SK-N-SH (cell line): Measurements from ENCODE around the gene IPO11. TPM values are rescaled to one million over a fixed set of nuclear protein-coding genes. Genes with fewer than 3 reads are reported as not detected.
A peak's percentile ranks its signal among the peaks of the same experiment; 100 is the strongest.

ENCODE experiments used
- CTCF ChIA-PET: fragments of 300-600, 350-600 bp; formaldehyde crosslinking; extraction: SDS; loops from one replicate; lab custom pipeline; 2021; lab: Yijun Ruan, JAX
- POLR2A ChIA-PET: fragments of 350-600 bp; sonication (Branson Sonifier 250); formaldehyde crosslinking; extraction: SDS; loops from one replicate; lab custom pipeline; 2020; ENCODE audit warnings: antibody characterized with exemption, inconsistent platforms; lab: Yijun Ruan, JAX
- DNase-seq: peaks from one replicate; pipeline ENCODE4 v3.0.0; 2012
- H2AFZ ChIP-seq: fragments of 200-600 bp; sonication (generic); 2 replicates; pipeline ENCODE4 v1.8.1; 2016; ENCODE audit warnings: antibody characterized with exemption, mild to moderate bottlenecking, low read depth
- H3F3A ChIP-seq: fragments of 200-600 bp; sonication (generic); replicated peaks from 2 replicates; pipeline ENCODE3; 2016; ENCODE audit warnings: antibody characterized with exemption, mild to moderate bottlenecking; ENCODE audit not compliant: insufficient read depth
- H3K27ac ChIP-seq, 2 experiments: fragments of 200-500 bp in 1 of 2; fragments of 200-600 bp in 1 of 2; sonication (Bioruptor generic) in 1 of 2; sonication (generic), shearing (Covaris generic) in 1 of 2; 2 replicates each; pipeline versions ENCODE4 v1.5.1 to v1.6.1; 2014 to 2016; ENCODE audit warnings: low read depth in 2 of 2, inconsistent platforms in 1 of 2, low read length in 1 of 2, mild to moderate bottlenecking in 1 of 2, mixed read lengths in 1 of 2
- H3K27me3 ChIP-seq: fragments of 200-600 bp; sonication (generic), shearing (Covaris generic); 2 replicates; pipeline ENCODE4 v1.6.1; 2016; ENCODE audit warnings: mixed run types; ENCODE audit not compliant: insufficient read depth
- H3K36me3 ChIP-seq, 2 experiments: fragments of 200-500 bp in 1 of 2; fragments of 200-600 bp in 1 of 2; sonication (Bioruptor generic) in 1 of 2; sonication (generic) in 1 of 2; replicated peaks in 1 of 2; 2 replicates each; pipeline versions ENCODE3 to v1.5.1; 2014 to 2016; ENCODE audit warnings: low read length in 1 of 2, mild to moderate bottlenecking in 1 of 2; ENCODE audit not compliant: insufficient read depth in 2 of 2, control insufficient read depth in 1 of 2
- H3K4me1 ChIP-seq, 2 experiments: fragments of 200-500 bp in 1 of 2; fragments of 200-600 bp in 1 of 2; sonication (Bioruptor generic) in 1 of 2; sonication (generic), shearing (Covaris generic) in 1 of 2; 2 replicates each; pipeline versions ENCODE4 v1.5.1 to v1.6.1; 2014 to 2016; ENCODE audit warnings: low read depth in 1 of 2, low read length in 1 of 2, mixed run types in 1 of 2; ENCODE audit not compliant: insufficient read depth in 2 of 2, control insufficient read depth in 1 of 2
- H3K4me2 ChIP-seq: fragments of 200-600 bp; sonication (generic), shearing (Covaris generic); 2 replicates; pipeline ENCODE4 v1.6.1; 2017; ENCODE audit warnings: mixed run types
- H3K4me3 ChIP-seq, 2 experiments: fragments of 200-500 bp in 1 of 2; fragments of 200-600 bp in 1 of 2; sonication (Bioruptor generic) in 1 of 2; sonication (generic), shearing (Covaris generic) in 1 of 2; 2 replicates each; pipeline versions ENCODE4 v1.5.1 to v1.8.1; 2014 to 2016; ENCODE audit warnings: low read depth in 2 of 2, inconsistent platforms in 1 of 2, low read length in 1 of 2, mild to moderate bottlenecking in 1 of 2, mixed read lengths in 1 of 2, moderate library complexity in 1 of 2
- H3K79me2 ChIP-seq: fragments of 200-600 bp; sonication (generic); 2 replicates; pipeline ENCODE4 v1.8.1; 2017; ENCODE audit warnings: mild to moderate bottlenecking; ENCODE audit not compliant: insufficient read depth
- H3K9ac ChIP-seq: fragments of 200-600 bp; sonication (generic); 2 replicates; pipeline ENCODE4 v1.6.1; 2017; ENCODE audit warnings: mixed run types
- H3K9me2 ChIP-seq: fragments of 200-600 bp; sonication (generic); 2 replicates; pipeline ENCODE4 v1.6.1; 2017; ENCODE audit warnings: mixed run types
- H3K9me3 ChIP-seq: fragments of 200-600 bp; sonication (generic); 2 replicates; pipeline ENCODE4 v1.6.1; 2017; ENCODE audit warnings: mixed run types, mild to moderate bottlenecking, moderate library complexity
- H4K20me1 ChIP-seq: fragments of 200-600 bp; sonication (generic); 2 replicates; pipeline ENCODE4 v1.6.1; 2017; ENCODE audit warnings: mild to moderate bottlenecking, mixed run types; ENCODE audit not compliant: insufficient read depth
- CHD2 ChIP-seq: fragments of 150-350 bp; IDR thresholded peaks from 2 replicates; pipeline ENCODE4 v1.6.1; 2018; ENCODE audit warnings: low read length; ENCODE audit not compliant: partially characterized antibody
- ELF1 ChIP-seq: IDR thresholded peaks from 2 replicates; pipeline ENCODE4 v1.4.0; 2012
- EP300 ChIP-seq, 2 experiments: IDR thresholded peaks; 2 replicates each; pipeline versions ENCODE4 v1.4.0 to v1.6.1; 2012; ENCODE audit warnings: borderline replicate concordance in 1 of 2, low read depth in 1 of 2, low read length in 1 of 2
- FOSL2 ChIP-seq: IDR thresholded peaks from 2 replicates; pipeline ENCODE4 v1.4.0; 2012; ENCODE audit warnings: low read depth, mild to moderate bottlenecking, moderate library complexity, borderline replicate concordance
- FOXJ3 ChIP-seq: sonication (generic); formaldehyde crosslinking; IDR thresholded peaks from 2 replicates; pipeline ENCODE4 v1.5.1; 2020; ENCODE audit warnings: mild to moderate bottlenecking, missing genetic modification reagents
- FOXM1 ChIP-seq: IDR thresholded peaks from 2 replicates; pipeline ENCODE4 v1.4.0; 2012; ENCODE audit warnings: low read depth, mild to moderate bottlenecking
- GATA2 ChIP-seq: sonication (generic); formaldehyde crosslinking; IDR thresholded peaks from 2 replicates; pipeline ENCODE4 v1.5.0; 2020; ENCODE audit warnings: mild to moderate bottlenecking, missing genetic modification reagents
- JUND ChIP-seq: IDR thresholded peaks from 2 replicates; pipeline ENCODE4 v1.4.0; 2012
- MXI1 ChIP-seq: IDR thresholded peaks from 2 replicates; pipeline ENCODE4 v1.6.1; 2012; ENCODE audit warnings: mild to moderate bottlenecking, low read depth, low read length, improper control_type of control experiment
- NRF1 ChIP-seq: IDR thresholded peaks from 2 replicates; pipeline ENCODE4 v1.6.1; 2012; ENCODE audit warnings: low read depth, mild to moderate bottlenecking, low read length
- POLR2AphosphoS5 ChIP-seq: IDR thresholded peaks from 2 replicates; pipeline ENCODE4 v1.6.1; 2012; ENCODE audit warnings: low read depth, low read length
- RAD21 ChIP-seq: IDR thresholded peaks from 2 replicates; pipeline ENCODE4 v1.6.1; 2012; ENCODE audit warnings: mild to moderate bottlenecking, low read length
- RCOR1 ChIP-seq: fragments of 150-350 bp; IDR thresholded peaks from 2 replicates; pipeline ENCODE4 v1.6.1; 2017; ENCODE audit warnings: antibody characterized with exemption, low read length
- RFX5 ChIP-seq: IDR thresholded peaks from 2 replicates; pipeline ENCODE4 v1.6.1; 2012; ENCODE audit warnings: mild to moderate bottlenecking, improper control_type of control experiment, low read length
- RXRA ChIP-seq: IDR thresholded peaks from 2 replicates; pipeline ENCODE4 v1.4.0; 2012; ENCODE audit warnings: low read depth, mild to moderate bottlenecking, borderline replicate concordance
- SIN3A ChIP-seq: IDR thresholded peaks from 2 replicates; pipeline ENCODE4 v1.6.1; 2012; ENCODE audit warnings: low read depth, mild to moderate bottlenecking, low read length, moderate library complexity, borderline replicate concordance
- TAF1 ChIP-seq: IDR thresholded peaks from 2 replicates; pipeline ENCODE4 v1.6.1; 2012; ENCODE audit warnings: low read depth, mild to moderate bottlenecking, low read length, moderate library complexity, borderline replicate concordance
- TCF12 ChIP-seq: IDR thresholded peaks from 2 replicates; pipeline ENCODE4 v1.4.0; 2012
- TEAD4 ChIP-seq: IDR thresholded peaks from 2 replicates; pipeline ENCODE4 v1.4.0; 2012; ENCODE audit warnings: mild to moderate bottlenecking, borderline replicate concordance; ENCODE audit not compliant: insufficient read depth
- USF1 ChIP-seq: IDR thresholded peaks from 2 replicates; pipeline ENCODE4 v1.4.0; 2012; ENCODE audit warnings: low read depth, borderline replicate concordance
- YY1 ChIP-seq: IDR thresholded peaks from 2 replicates; pipeline ENCODE4 v1.4.0; 2012; ENCODE audit warnings: low read depth, mild to moderate bottlenecking
- WGBS: methylation state at CpG from one replicate; pipeline ENCODE4 v1.1.6; 2017; ENCODE audit warnings: low lambda C conversion rate; 5-methylcytosine and 5-hydroxymethylcytosine counted together
- polyA plus RNA-seq, 3 experiments: library from polyadenylated mRNA; depleted of rRNA; stranded (reverse); fragments of >200 nt; gene quantifications; 2 replicates each; pipeline ENCODE4 v1.2.3, GENCODE V29; 2012
- TF ChIP-seq, protein P1 (sequence below): fragments of 150-350 bp; IDR thresholded peaks from 2 replicates; pipeline ENCODE4 v1.6.1; 2017; ENCODE audit warnings: antibody characterized with exemption, low read length, low read depth, borderline replicate concordance
- TF ChIP-seq, protein P2 (sequence below): fragments of 200-600 bp; sonication (generic); IDR thresholded peaks from 2 replicates; pipeline ENCODE4 v1.6.1; 2017; ENCODE audit warnings: antibody characterized with exemption, mild to moderate bottlenecking, moderate library complexity
- TF ChIP-seq, protein P3 (sequence below): IDR thresholded peaks from 2 replicates; pipeline ENCODE4 v1.6.1; 2012; ENCODE audit warnings: mild to moderate bottlenecking, low read depth, low read length, moderate library complexity
- TF ChIP-seq, protein P4 (sequence below): IDR thresholded peaks from 2 replicates; pipeline ENCODE4; 2012

Gene IPO11
- polyA plus RNA-seq (2012; rRNA removed): 8.1 and 13.3 TPM in 2 replicates
- polyA plus RNA-seq (2012; cell fraction: cytosol; rRNA removed): 10.1 and 10.2 TPM in 2 replicates
- 11.1 and 17.0 TPM in 2 replicates for polyA plus RNA-seq (2012; cell fraction: nucleus; rRNA removed)

GRCh38 chr5:62412549-62413329 lies at the start of gene IPO11:
Gene IPO11, plus strand, starts transcription at chr5:62412763. Its CDS starts 24,517 bp downstream, at chr5:62437280.
- no peaks in the 10 kb centered on the region for H3F3A ChIP-seq
- ChIA-PET CTCF (interaction anchor here (1.3 kb wide), 1 partner anchor 9 kb away, joined by 3 read pairs; the partner anchor contains the start of gene DIMT1), POLR2A (interaction anchor here (0.8 to 2.6 kb wide), 4 partner anchors 9 to 30 kb away, joined by 3 to 29 read pairs (median 3); partner anchors contain the start of gene DIMT1)
- peak; percentile 96 for DNase-seq
- peak within 1 kb of the TSS; percentile 84 to 91 for H3K27ac ChIP-seq
- H3K79me2 ChIP-seq: peaks cover 52% of the 10 kb centered on the region
- H3K4me1 ChIP-seq: peaks cover 0 to 4% of the 10 kb centered on the region in 2 experiments; a peak in 2 of 4 replicates
- H3K36me3 ChIP-seq: no peaks in the 10 kb centered on the region
- H3K4me2 ChIP-seq: peak within 1 kb of the TSS; percentile 77
- H3K4me3 ChIP-seq: peak within 1 kb of the TSS; percentile 76 to 93
- H3K9ac ChIP-seq: peak within 1 kb of the TSS; percentile 86
- peak within 1 kb of the TSS; percentile 88 for H2AFZ ChIP-seq
- H3K9me2 ChIP-seq: no peaks in the 10 kb centered on the region
- no peaks in the 10 kb centered on the region for H3K27me3 ChIP-seq
- under 1% methylated on average over 54 of the region's 66 CpGs for WGBS
- no peaks in the 10 kb centered on the region for H3K9me3 ChIP-seq
- no peaks in the 10 kb centered on the region for H4K20me1 ChIP-seq
- no peak for TF ChIP-seq TCF12
- TF ChIP-seq MXI1: peak; percentile 95; the same call in 1 of the 2 replicates
- TF ChIP-seq USF1: no peak
- TF ChIP-seq TAF1: peak; percentile 59
- TF ChIP-seq, protein P1, sequence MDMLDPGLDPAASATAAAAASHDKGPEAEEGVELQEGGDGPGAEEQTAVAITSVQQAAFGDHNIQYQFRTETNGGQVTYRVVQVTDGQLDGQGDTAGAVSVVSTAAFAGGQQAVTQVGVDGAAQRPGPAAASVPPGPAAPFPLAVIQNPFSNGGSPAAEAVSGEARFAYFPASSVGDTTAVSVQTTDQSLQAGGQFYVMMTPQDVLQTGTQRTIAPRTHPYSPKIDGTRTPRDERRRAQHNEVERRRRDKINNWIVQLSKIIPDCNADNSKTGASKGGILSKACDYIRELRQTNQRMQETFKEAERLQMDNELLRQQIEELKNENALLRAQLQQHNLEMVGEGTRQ: no peak
- TF ChIP-seq FOXJ3 (CRISPR knock-in tag): no peak
- TF ChIP-seq FOXM1: peak; percentile 56
- TF ChIP-seq RFX5: no peak
- peak; percentile 49; the same call in 1 of the 2 replicates for TF ChIP-seq SIN3A
- TF ChIP-seq JUND: no peak
- TF ChIP-seq RXRA: no peak
- TF ChIP-seq POLR2AphosphoS5: peak; percentile 78
- no peak for TF ChIP-seq TEAD4
- TF ChIP-seq ELF1: no peak
- TF ChIP-seq RAD21: 0 out of 2 replicates have a peak, but pooled peaks have one; percentile 3
- TF ChIP-seq YY1: peak; percentile 96
- peak; percentile 80 for TF ChIP-seq CHD2
- TF ChIP-seq FOSL2: no peak
- no peak for TF ChIP-seq GATA2 (CRISPR knock-in tag)
- TF ChIP-seq, protein P2, sequence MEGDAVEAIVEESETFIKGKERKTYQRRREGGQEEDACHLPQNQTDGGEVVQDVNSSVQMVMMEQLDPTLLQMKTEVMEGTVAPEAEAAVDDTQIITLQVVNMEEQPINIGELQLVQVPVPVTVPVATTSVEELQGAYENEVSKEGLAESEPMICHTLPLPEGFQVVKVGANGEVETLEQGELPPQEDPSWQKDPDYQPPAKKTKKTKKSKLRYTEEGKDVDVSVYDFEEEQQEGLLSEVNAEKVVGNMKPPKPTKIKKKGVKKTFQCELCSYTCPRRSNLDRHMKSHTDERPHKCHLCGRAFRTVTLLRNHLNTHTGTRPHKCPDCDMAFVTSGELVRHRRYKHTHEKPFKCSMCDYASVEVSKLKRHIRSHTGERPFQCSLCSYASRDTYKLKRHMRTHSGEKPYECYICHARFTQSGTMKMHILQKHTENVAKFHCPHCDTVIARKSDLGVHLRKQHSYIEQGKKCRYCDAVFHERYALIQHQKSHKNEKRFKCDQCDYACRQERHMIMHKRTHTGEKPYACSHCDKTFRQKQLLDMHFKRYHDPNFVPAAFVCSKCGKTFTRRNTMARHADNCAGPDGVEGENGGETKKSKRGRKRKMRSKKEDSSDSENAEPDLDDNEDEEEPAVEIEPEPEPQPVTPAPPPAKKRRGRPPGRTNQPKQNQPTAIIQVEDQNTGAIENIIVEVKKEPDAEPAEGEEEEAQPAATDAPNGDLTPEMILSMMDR: no peak
- TF ChIP-seq, protein P3, sequence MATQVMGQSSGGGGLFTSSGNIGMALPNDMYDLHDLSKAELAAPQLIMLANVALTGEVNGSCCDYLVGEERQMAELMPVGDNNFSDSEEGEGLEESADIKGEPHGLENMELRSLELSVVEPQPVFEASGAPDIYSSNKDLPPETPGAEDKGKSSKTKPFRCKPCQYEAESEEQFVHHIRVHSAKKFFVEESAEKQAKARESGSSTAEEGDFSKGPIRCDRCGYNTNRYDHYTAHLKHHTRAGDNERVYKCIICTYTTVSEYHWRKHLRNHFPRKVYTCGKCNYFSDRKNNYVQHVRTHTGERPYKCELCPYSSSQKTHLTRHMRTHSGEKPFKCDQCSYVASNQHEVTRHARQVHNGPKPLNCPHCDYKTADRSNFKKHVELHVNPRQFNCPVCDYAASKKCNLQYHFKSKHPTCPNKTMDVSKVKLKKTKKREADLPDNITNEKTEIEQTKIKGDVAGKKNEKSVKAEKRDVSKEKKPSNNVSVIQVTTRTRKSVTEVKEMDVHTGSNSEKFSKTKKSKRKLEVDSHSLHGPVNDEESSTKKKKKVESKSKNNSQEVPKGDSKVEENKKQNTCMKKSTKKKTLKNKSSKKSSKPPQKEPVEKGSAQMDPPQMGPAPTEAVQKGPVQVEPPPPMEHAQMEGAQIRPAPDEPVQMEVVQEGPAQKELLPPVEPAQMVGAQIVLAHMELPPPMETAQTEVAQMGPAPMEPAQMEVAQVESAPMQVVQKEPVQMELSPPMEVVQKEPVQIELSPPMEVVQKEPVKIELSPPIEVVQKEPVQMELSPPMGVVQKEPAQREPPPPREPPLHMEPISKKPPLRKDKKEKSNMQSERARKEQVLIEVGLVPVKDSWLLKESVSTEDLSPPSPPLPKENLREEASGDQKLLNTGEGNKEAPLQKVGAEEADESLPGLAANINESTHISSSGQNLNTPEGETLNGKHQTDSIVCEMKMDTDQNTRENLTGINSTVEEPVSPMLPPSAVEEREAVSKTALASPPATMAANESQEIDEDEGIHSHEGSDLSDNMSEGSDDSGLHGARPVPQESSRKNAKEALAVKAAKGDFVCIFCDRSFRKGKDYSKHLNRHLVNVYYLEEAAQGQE: peak; percentile 43; the same call in 1 of the 2 replicates
- TF ChIP-seq EP300 (IDR thresholded peaks at IDR 0.05; ENCODE audit: borderline replicate concordance in 1 of 2, low read depth in 1 of 2, low read length in 1 of 2): no peak
- TF ChIP-seq, protein P4, sequence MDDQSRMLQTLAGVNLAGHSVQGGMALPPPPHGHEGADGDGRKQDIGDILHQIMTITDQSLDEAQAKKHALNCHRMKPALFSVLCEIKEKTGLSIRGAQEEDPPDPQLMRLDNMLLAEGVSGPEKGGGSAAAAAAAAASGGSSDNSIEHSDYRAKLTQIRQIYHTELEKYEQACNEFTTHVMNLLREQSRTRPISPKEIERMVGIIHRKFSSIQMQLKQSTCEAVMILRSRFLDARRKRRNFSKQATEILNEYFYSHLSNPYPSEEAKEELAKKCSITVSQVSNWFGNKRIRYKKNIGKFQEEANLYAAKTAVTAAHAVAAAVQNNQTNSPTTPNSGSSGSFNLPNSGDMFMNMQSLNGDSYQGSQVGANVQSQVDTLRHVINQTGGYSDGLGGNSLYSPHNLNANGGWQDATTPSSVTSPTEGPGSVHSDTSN: no peak
- TF ChIP-seq RCOR1: no peak
- TF ChIP-seq NRF1: peak; percentile 92
